Stimulated activated CD4-positive, alpha-beta T cell treated with anti-CD3 and anti-CD28 coated beads, Interleukin-15, amount 100 ng/mL, for 24 hours (primary cell): ENCODE results near the gene MYRF.

Experiments used
- DNase-seq: peaks from one replicate; pipeline ENCODE4 v3.0.0-alpha.2; 2020

MYRF gene

DNA sequence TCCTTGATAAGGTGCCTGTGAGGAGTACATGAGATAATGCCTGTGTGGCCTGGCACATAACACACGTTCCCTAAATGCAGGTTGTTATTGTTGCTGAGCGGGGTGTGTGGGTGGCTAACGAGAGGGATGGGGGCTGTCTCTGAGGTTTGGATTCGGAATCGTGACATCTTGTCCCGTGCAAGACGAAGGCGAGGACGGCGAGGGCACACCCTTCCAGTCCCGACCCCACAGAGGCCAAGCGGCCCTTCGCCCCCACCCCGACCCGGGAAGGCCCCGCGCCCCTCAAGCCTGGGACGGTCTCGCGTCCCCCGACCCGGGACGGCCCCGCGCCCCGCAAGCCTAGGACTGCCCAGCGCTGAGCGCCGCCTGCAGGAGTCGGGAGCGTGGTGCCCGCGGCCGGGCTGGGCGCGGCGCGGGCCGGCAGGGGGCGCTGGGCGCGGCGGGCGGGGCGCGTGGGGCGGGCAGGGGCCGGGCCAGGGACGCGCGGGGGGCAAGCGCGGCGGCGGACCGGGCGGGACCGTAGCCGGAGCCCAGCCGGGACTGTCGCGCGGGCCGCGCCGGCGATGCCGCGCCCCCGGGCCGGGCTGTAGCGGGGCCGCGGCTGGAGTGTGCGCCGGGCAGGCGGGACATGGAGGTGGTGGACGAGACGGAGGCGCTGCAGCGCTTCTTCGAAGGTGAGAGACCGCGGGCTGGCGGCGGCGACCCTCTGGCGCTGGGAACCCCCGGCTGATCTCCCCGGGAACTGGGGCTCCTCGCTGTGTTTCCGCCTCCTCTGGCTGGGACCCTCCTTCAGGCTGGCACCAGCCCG lies at the start of gene MYRF:
Gene MYRF, plus strand, starts transcription at position 520 of the 808 bp plus-strand sequence. Its CDS starts 109 bp downstream, at position 629.
- DNase-seq: peak; percentile 67

- no peak for DNase-seq
Measured at GRCh38 chr11:61702701-61703312, 49.6 kb upstream of the MYRF start.

DNA sequence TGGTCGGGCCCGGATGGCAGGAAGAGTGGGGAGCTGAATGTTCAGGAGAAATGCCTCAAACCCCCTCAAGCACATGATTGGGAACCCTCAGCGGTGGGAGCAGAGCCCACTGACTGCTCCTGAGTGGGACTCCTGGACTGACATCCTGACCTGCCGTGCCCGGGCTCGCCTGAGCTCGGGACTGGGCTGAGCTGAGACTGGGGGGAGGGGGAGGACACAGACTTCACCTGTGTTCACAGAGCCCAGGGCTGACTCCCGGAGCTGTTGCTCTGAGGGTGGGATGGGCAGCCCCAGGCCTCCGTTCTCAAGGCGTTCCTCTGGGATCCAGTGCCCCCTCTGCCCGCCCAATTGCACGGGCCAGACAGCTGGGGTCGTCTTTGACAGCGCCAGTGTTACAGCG lies 47.6 kb upstream of the MYRF start:
- no peak for DNase-seq

GRCh38 chr11:61706452-61707400 lies 45.7 kb upstream of the MYRF start:
- DNase-seq: no peak

DNA sequence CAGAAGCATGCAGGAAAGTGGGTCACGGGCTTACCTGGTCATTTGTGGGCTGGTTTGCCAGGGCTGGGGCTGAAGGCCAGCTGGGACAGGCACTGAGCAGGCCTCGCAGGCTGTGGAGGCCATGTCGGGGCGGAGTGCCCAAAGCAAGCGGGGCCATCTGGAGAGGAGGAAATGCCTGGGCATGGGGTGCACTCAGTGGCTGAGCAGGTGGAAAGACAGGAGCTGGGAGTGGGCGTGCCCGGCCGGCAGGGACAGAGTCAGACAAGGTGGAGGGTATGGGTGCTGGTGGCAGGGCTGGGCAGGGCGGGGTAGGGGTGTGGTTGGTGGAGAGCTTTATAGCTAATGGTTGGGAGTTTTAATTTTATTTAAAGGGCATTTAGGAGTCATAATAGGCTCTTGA lies 44.9 kb upstream of the MYRF start:
- DNase-seq: no peak

GRCh38 chr11:61709110-61709509 lies 43.3 kb upstream of the MYRF start:
- DNase-seq: no peak

DNA sequence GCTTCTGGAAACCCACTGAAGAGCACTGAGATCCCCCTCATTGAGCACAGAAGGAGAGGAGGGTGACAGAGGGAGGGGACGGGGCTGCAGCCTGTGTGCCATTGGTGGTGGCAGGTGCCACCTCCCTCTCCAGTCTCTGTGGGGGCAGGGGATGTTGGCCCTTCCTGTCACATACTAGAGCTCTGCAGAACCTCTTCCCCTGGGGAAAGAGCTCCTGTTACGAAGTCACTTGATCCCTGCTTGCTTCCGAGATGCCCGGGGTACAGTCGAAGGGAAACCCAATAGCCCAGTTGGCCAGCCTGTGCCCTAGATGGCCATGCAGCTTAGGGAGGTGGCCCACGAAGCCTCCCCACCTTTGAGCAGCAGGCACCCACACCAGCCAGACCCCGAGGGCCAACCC lies 42.9 kb upstream of the MYRF start:
- DNase-seq: no peak

DNA sequence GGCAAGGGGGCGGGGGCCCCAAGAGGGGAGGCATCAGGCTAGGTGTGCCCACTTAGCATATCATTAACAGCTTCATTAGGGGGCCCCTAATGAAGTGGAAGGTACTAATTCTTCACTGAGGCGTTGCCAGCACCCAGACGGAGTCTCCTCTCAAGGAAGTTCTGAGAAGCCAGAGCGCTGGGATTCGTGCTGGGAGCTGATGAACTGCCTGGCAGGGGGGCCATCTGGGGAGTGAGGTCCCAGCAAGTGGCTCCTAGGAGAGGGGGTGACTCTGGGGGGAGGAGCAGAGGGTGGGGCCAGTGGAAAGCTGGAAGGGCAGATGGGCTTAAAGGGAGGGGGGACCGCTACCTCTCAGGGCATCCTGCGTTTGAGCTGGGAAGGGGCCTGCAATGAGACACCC lies 42.4 kb upstream of the MYRF start:
- DNase-seq: no peak

DNA sequence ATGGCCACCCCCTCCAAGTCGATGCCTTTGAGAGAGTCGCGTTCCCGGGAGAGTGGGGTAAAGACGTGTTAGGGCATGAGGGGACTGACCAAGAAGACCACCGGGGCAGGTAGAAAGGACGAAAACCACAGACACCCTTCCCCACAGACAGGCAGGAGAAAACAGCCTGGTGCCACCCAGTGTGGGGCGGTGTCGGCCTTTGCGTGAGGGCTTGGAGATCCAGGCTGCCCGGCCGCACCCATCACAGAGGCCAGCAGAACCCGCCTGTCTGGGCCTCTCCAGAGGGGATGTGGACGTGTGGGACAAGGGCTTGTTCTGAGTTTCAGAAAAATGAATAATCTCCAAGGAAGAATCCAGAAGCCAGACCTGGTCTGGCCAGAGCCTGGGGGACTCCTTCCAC lies 41.4 kb upstream of the MYRF start:
- DNase-seq: no peak

DNA sequence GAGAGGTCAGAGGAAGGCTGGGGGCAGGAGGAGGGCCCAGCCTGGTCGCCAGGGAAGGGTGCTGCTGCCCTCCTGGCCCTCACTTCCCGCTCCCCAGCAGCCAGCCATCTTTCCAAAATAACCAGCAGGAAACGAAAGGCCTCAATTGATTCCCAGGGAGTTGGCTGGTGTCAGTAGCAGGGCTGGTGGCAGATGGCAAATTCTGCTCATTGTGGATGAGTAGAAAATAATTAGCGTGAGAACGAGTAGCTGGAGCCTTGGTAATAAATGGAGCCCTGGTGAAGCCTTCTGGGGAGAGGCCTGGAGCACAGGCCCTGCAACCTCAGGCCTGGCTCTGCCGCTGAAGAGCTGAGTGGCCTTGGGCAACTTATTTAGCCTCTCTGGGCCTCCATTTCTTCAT lies 40.9 kb upstream of the MYRF start:
- DNase-seq: no peak

- DNase-seq: no peak
Measured at GRCh38 chr11:61712314-61712713, 40.1 kb upstream of the MYRF start.

DNA sequence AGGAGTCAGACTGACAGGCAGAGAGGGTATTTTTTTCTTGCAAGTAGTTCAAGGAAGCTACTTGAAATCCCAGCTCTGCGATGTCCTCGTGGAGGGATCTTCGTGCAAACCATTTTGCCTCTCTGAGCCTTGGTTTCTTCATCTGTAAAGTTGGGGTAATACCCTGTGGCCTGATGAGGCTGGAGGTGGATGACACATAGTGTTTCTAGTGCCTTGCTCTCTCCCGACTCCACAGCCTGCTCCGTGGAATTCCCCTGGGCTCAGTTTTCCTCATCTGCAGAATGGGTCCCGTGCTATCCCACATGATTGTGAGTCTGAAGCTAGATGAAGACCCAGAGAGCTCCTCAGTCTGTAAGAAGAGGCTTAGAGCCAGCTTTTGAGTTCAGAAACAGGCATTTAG lies 39.6 kb upstream of the MYRF start:
- no peak for DNase-seq

DNA sequence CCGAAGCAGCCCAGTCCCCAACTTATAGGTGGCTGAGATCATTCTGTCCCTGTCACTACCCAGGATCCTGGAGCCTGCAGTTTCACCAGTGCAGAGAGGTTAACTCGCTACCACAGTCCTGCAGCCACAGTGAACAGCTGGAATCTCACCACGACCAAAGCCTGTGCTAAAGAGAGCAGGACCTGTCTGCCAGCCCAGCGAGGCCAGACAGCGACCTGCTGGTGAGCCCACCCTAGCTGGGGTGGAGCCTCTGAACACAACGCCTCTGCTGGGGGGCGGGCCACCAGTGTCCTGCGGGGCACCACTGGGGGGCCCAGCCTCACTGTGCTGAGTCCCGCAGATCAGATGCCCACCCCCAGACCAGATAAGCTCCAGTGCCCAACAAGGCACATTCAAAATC lies 39.0 kb upstream of the MYRF start:
- no peak for DNase-seq

- no peak for DNase-seq
Measured at GRCh38 chr11:61713906-61714305, 38.5 kb upstream of the MYRF start.

GRCh38 chr11:61714316-61714715 lies 38.1 kb upstream of the MYRF start:
- DNase-seq: no peak

GRCh38 chr11:61714916-61715315 lies 37.5 kb upstream of the MYRF start:
- no peak for DNase-seq

GRCh38 chr11:61715867-61716266 lies 36.6 kb upstream of the MYRF start:
- DNase-seq: no peak

DNA sequence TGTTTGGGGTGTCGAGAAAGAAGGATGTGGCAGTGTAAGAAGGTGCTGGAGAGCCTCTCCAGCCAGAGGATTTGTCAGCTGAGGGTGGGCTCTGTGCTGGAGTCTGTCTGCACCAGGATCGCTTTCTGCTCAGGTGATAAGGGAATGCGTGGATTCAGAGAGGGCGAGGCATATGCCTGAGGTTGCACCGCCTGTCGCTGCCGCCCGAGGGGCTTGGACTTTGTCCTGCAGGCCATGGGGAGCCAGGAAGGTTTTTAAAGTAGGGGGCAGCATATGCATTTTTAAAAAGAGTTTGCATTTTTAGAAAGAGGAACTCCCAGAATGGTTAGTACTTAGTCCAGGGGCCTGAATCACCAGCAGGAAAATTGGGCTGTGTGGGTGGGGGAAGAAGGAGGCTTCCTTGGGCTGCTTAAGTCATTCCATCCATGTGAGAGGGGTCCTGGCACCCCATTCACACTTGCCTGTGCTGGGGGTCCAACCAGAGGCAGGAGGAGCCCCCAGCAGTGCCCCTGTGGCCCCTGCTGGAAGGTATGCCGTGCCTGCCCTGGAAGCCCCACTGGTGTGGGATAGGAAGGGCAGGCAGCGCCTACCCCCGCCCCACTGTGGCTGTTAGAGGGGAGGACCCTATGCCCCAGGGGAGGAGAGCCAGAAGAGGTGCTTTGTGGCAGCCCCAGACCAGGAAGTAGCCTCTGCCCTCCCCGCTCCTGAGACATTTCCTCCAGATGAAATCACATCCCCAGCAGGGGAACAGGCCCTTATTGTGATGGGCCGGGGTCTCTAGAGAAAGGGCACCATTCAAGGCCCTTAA lies 35.8 kb upstream of the MYRF start:
- no peak for DNase-seq

DNA sequence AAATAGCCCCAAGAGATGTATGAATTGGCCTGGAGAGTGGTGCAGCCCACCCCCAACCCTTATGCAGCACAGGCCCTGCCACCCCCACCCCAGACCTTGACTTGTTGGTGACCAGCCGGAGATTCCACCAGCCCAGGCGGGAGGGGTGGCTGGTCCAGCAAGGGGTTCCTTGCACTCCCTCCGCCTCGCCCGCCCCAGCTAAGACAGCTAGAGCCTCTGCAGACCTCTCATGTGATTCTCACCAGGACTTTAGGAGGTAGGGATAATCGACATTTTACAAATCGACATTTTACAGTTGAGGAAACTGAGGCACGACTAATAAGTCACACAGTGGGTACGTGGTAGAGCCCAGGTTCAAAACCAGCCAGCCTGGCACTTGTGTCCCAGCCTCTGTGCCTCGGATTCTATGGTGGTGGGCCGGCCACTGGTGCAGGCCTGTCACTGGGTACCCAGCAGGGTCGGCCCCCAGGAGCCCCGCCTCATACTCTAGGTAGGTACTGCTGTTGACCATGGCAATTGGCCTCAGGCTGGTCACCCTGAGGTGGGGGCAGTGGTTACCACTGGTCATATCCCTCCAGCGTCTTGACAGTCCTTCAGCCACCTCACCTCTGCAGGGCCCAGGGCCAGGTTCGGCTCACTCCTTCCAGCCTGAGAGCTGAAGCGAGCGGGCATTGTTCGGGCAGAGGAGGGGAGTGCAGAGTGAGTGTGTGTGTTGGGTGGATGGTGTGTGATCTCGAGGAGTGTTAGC lies 35.0 kb upstream of the MYRF start:
- no peak for DNase-seq

- DNase-seq: no peak
Measured at GRCh38 chr11:61718046-61718531, 34.3 kb upstream of the MYRF start.

DNA sequence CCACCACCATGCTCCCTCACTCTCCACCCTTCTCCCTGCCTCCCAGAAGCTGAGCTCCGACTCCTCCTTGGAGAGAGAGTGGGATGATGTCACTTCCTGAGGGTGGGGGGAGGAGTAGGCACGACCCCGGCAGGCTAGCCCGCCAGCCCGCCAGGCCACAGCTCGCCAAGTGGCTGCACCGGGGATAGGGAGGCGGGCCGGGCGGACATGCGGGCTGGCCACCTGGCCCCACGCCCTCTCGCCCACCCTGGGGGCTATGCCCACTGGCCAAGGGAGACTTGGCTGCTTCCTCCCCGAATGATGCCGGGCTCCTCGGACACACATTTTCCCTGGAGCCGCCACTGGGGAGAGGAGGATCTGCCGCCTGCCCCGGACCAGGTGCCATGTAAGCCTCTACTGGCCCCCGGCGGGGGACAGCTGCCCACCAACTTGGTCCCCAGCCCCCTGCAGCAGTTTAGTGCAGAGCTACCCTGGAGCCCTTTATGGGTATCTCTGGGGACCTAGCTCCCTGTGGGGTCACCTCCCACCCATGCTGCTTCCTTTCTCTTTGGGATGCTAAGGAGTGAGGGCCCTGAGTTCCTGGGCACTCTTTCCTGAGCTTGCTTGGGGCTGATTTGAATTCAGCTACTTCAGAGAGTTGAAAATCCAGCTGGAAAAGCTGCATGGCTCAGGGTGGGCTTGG lies 33.7 kb upstream of the MYRF start:
- DNase-seq: no peak
